GM19455 (cell line): Measurements from ENCODE around the gene RGS12.

ENCODE experiments used
- ATAC-seq: cut with Tn5 transposase; IDR thresholded peaks from one replicate; pipeline ENCODE4 v1.9.1; 2021; ENCODE audit not compliant: unreplicated experiment

The RGS12 gene

DNA sequence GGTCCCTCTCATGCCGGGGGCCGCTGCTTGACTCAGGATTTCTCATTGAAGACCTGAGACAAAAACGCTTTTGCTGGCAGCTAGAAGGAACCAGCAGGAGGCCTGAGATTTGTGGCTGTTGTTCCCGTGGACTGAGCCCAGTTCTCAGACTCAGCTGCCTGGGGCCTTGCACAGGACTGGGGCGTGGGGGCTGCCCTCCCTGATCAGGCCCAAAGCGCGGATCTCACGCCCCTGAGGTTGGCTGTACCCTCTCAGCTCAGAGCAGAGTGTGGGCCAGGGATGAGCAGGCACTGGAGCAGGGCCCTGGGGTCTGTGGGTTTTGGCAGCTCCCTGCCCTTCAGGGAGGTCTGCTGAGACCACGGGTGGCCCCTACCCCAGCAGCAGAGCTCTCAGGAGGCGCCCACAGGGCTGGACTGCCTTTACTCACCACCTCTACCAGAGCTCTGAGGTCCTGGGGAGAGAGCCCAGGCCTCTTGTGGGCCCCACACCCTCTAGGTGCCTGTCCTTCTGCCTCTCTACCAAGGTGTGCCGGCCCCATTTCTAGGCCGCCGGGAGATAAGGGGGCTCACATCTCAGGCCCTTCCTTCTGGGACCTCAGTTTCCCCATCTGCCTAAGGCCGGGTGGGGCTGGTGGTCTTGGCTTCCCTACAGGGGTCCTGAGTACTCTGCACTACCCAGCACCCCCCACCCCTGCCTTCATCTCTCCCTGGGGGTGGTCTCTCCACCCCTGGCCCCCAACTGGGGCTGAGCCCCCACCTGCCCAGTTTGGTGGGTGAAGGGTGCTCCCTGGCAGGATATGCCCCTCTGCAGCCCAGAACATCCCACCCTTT is 38.3 kb upstream of the RGS12 start:
- ATAC-seq, result no peak

DNA sequence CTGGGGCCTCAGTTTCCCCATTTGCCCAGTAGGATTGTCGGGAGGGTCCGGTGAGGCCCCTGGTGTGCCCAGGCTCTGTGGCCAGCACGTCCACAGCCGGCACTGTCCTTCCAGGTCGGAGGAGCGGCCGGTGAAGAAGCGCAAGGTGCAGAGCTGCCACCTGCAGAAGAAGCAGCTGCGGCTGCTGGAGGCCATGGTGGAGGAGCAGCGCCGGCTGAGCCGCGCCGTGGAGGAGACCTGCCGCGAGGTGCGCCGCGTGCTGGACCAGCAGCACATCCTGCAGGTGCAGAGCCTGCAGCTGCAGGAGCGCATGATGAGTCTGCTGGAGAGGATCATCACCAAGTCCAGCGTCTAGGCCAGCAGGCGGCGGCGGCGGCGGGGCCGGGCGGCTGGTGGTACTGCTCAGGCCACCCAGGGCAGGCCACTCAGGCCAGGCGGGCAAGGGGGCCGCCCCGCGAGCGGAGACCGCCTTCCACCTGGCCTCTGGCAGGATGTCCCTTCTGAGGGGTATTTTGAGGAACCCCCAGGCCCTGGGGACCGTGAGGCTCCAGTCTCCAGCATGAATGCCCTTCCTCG is 37.1 kb upstream of the RGS12 start:
- no peak for ATAC-seq

DNA sequence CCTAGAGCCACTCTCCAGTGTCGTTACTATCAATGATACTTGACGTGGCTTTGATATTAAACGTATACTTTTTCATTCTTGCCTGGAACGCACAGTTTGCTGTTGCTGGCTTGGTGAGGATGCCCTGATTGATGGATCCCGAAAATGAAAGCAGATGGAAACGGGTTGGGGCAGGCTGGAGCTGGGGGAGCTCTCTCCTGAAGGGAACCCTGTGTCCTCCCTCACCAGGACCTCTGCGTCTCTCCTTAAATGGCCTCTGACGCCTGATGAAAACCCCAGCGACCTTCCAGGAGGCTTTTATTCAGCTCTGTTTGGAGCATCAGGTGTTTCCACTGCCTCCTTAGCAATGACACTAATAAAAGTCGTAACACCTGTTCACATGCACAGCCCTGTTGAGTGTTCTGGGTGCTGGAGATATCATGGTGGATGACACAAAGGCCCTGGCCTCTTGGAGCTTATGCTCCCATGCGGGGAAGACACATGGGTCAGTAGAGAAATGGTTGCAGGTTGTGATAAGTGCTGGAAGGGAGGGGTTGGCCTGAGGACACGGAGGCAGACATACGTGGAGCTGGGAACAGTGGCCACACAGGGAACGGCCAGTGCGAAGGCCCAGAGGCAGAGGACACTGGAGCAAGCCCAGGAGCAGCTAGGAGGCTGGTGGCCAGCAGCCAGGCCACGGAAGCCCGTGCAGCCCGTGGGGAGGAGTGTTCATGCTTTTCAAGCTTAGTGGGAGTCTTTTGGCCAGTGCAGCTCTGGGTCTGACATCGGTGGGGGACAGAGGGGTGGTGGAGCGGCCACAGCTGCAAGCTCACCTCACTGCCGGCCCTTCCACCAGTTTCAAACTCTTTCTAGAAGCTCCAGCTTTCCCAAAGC is 36.4 kb upstream of the RGS12 start:
- no peak for ATAC-seq

DNA sequence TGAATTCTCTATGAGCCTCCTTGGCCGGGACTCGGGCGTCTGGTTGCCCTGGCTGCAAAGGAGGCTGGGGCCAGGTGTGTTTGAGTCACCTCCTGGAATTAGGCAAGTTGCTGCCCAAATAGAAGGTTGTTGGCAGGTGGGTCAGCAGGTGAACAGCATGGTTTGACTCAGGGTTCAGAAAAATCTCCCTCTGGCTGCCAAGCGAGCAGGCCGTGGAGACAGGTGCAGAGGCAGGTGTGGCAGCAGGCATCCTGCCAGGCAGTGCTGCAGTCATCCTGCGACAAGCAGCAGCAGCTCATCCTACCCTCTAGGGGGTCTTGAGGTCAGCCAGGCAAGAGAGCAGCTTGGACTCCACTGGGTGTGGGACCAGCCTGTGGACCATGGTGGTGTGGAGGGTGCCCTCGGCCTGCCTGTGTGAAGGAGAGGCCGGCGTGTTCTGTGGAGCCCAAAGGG is 35.7 kb upstream of the RGS12 start:
- ATAC-seq, result no peak

DNA sequence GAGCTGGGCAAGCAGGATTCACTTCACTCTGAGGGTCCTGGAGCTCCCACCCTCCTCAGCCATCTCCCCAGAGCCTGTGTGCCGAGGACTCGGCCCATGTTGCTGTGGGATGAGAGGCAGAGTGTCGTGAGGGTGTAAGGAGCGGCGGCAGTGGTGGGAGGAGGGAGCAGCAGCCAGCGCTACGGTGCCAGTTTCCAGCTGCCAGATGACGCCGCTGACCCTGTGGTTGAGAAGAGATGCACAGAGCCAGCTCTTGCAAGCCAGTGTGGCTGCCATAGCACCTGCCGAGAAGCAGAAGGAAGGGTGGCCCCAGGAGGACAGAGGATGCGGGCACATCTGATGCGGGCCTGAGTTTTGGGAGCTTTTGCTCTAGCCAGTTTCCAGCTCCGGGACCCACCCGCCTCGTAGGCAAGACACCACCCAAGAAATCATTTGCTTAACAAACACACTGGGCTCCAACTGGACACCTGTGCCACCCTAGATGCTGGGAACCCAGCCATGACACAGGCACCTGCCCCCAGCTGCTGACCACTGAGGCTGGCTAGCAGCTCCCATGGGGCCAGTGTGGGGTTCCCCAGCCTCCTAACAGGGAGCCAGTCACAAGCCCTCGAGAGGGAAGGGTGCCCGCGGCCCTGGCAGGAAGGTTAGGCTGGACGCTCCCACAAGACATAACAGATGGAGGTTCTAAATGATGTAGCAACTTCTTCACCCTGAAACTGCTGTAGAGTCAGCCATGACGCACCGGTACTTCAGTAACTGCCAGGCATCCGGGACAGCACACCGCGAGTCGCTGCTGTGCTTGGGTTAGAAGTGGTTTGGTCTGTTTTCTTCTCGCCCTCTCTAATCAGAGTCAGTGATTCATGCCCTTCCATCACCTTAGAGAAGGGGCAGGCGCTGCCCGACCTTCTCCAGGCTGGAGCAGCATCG is 35.0 kb upstream of the RGS12 start:
- ATAC-seq, result no peak

DNA sequence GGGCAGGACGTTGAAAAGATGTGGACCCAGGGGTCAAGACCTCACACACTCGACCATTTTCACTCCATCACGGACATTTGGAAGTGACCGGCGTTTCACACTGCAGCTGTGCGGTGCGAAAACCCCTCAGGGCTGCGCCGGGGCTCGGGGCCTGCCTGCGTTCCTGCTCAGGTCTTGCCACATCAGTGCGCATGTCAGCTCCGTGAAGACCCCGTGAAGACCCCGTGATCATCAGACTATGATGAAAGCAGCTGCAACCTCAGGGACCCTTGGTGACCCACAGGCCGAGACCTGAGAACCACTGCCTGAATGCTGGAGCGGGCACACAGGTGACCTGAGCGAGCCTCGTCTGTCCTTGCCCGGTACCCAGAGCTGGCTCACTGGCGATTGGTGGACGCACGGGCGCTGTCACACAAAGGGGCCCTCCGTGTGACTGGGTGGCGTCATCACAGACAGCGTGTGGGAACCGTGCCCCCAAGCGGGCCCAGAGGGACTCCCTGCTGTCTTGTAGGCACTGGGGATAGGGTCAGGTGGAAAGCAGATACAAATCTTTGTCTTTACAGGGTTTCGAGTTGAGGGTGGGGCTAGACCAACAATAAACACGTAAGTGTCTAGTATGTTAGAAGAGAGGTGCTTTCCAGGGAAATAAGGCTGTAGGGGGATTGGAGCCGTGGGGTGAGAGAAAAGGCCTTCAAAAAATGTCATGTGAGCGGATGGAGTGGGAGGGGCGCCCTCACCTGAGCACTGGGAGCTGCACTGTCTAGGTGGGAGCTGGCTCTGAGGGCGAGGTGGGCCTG is 31.2 kb upstream of the RGS12 start:
- ATAC-seq, result no peak

DNA sequence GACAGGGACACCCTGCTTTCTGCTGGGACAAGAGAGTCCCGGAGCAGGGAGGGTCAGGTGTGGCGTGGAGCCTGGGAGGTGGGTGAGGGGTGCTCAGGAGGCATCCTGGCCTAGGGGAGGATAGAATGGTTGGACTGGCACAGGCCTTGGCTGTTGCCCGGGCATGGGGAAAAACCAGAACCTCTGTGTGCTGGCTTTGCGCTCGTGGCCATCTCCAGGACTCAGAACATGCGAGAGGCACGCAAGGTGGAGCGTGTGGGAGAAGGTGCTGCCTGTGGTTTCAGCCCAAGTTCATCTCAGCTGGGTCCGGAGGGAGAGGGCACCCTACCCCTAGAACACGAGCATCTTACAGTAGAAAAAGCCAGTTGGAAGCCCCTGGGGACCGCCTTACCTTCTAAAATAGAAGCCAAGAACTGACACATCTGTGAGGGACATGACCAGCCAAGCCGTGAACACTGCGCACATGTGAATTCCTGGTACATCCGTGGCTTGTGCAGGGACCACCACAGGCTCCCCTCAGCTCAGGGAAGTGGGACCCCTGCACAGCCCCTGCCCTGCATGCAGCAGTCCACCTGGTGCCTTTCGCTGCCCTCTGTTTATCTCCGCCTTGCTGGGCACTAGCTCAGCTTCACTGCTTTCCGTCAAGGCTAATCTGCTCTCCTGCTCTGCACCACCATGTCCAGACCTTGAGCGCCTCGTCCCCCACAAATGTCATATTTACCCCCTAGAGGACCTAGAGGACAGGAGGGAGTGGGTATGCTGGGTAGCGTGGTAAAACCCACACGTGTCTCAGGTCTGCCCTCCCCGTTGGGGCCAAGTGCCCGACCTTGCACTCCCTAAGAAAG is 30.4 kb upstream of the RGS12 start:
- no peak for ATAC-seq

DNA sequence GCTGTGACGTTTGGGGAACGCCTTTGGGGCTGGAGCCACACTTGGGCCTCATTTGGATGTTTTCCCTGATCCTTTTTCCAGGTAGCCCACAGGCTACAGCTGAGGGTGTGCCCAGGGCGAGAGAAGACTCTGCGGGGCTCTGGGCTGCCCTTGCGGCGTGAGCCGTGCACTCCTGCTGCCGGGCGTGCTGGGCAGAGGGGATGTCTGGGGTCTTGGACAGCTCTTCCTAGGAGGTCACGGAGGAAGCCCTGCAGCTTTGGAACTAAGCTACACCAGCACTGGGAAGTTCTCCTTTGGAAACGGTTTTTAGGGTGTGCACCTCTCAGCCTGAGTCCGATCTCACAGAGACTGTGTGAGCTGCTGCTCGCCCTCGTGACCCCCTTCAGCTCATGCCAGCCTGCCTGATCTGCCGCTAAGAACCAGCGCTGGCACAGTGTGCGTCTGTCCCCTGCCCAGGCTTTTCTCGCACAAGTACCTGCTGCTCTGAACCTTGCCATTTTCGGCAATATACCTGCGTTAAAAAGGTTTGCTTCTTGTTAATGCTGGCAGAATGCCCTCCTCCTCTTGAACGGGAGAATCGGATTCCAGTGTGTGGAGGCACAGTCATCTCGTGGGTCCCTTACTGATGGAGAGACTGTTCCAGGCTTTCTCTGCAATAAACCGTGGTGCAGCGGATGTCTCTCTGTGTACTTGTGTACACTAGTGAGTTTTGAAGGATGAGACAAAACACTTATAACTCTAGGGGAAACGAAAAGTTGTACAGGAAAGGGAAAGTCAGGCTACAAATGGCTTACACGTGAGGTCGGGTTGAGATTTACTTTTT is 29.6 kb upstream of the RGS12 start:
- no peak for ATAC-seq

DNA sequence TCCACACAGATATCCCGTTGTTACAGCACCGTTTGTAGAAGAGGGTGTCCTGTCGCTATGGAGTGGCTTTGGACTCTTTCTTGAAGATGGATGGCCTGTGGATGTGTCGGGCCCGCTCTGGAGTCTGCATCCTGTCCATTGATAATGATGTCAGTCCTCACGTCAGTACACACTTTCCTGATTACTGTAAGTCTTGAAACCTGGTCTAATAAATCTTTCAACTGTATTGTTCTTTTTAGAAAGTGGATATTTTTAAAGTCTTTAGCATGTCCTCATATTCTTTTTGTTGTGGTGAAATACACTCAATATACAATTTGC is 29.0 kb upstream of the RGS12 start:
- ATAC-seq, result no peak

DNA sequence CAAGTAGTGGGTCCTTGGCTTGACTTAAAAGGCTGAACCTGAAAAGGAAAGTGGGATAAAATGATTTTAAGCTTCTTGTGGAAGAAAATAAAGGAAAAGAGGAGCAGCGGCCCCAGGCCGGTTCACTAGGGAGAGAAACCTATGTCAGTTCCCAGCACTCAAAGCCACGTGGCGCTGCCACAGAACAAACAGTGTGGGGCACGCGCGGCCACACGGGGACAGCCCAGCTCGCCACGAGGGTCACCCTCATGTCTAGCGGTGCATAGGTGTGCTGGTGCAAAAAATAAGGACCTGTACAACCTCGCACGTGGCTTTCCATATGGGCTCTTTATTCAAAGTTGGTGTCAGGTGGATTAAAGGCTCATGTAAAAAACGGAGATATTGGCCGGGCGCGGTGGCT is 26.7 kb upstream of the RGS12 start:
- no peak for ATAC-seq

DNA sequence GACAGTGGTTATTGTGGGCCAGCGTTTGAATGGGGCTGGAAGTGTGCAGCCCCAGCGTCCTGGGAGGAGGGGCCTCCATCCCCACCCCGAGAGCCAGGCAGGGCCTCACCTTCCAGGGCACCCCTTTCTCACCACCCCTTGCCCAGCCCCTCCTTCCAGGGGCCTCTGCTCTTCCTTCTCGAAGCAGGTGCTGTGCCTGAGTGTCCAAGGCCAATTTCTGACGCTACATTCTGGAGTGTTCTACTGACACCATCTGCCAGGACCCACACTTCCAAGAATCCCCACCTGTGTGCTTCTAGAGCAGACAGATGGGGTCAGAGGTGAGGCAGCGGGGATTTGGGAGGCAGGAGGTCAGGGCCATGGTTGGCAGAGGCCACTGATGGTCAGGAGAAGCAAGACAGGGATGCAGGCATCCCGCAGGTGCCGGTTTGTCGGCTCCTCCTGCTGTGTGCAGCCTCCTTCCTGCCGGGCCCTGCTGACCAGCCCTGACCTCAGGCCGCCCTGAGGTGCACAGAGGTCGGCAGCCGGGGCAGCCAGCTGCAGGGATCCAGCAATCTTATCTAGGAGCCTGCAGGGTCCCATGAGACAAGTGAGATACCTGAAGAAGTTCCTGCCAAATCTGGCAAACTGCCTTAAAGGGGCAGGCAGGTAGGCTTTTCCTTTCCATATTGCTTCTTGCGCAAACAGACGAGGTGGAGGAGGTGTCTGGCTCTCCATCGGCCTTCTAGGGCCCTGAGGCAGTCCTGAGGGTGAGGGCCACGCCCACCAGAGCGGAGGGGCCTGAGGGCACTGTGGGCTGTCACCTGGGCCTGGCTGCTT is 25.0 kb upstream of the RGS12 start:
- ATAC-seq, result no peak

DNA sequence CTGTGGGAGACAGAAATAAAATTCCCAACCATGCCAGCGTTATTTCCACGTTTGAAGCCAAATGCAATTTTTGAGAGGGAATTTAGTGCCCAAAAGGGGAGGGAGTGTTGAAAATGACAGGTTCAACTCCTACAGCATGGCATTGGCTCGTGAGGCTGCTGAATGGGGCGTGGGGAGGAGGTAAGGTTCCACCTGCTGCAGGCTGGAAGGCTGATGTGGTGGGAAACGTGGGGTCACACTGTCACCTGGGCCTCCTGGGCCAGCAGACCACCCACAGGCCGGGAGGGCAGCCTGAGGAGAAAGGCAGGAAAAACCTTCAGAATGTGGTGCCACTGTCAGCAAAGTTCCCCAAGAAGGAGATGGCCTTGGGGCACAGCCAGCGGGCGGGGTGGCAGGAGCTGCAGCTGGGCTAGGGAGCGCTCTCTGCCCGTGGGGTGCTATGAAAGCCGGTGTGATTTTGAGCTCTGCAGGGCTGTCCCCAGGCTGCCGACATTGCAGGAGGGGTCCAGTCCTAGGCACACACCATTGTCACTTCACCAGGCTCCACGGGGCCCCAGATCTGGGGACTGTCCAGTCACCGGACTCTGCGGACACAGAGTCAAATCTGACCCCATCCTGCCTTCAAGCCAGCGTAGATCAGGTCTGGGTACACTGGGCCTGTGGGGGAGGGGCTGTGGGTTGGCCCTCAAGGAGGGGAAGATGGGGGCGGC is 24.3 kb upstream of the RGS12 start:
- no peak for ATAC-seq

DNA sequence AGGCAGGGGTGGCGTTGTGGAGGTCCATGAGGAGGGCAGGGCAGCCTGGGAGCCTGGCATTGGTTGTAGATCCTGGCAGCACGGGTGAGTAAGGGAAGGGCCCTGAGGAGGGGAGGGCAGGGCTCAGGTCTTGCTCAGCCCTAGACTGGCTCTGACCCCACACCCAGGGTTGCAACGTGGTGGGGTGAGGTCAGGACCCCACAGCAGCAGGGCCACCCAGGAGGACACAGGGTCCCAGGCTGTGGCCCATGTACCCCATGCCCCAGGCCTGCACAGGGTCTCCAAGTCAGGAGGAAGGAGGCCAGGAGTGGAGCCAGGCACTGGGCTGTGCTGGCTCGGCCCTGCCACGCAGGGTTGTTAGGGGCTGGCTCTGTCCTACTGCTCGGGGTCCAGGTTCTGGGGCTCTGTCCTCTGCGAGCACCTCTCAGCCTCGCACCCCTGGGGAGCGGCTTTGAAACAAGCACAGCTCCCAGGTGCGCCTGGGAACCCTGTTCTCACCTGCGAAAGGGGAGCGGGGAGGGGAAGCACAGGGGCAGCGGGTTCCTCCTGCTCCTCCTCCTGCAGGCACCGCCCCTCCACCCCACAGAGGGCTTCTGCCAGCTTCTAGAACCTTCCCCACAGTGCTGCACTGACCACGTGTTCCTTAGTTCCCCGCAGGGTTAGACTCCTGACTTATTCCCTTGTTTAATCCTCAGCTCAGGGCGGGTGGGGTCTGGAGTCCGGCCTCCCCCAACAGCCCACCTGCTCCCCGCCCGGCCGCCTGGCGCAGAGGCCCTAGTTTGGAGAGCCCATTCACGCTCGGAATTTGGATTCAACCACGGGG is 23.5 kb upstream of the RGS12 start:
- no peak for ATAC-seq

DNA sequence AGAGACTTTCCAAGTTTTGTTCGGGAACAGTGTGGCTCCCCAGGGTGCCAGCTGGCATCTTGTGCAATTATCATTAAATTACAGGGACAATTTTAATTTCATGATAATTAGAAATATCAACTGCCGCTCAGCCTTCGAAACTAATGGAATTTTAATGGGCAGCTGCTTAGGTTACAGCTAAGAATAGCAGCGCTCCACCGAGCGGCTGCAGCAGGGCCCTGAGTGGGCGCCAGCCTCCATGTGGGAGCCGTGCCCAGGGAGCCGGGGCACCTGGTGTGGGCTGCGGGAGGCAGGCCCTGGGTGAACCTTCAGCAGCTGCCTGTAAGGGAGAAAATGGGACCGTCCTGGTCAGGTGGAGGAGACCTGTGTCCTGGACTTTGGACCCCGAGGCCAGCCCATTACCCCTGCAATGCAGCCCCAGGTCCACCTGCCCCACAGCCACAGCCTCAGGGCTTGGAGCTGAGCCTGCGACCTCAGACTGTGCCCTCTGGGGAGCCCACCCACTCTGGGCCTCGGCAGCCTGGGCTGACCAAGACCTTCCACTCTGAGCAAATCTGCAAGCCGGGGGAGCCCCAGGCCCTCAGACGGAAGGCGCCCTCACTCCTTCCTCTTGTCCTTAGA is 22.7 kb upstream of the RGS12 start:
- ATAC-seq, result no peak

DNA sequence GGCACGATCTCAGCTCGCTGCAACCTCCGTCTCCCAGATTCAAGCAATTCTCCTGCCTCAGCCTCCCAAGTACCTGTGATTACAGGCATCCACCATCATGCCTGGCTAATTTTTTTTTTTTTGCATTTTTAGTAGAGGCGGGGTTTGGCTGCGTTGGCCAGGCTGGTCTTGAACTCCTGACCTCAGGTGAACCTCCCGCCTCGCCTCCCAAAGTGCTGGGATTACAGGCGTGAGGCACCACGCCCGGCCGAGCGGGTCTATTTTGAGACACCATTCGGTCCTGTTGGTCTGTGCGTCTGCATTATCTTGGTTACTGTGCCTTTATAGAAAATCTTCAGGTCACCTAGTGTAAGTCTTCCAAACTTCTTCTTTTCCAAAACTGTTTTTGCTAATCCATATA is 21.7 kb upstream of the RGS12 start:
- no peak for ATAC-seq

DNA sequence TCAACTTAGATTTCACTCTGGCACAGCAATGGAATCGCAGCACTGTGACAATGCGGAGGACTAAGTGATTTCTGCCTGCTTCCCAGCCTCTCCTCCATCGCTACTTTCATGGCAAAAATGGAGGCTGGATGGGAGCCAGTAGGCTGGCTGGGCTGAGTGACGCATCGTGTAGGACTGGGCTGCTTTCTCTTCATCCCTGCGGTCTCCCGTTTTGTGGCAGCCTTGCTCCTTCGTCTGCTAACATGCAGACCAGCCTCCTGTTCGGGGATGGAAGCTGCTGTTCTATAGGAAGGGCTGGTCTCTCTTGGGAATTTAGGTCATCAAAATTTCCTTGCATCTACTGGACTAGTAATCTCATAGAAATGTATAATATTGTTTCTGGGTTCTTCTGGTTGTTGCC is 15.8 kb upstream of the RGS12 start:
- no peak for ATAC-seq
